NT2/D1 (cell line): Measurements from ENCODE around the gene VPS72.

Source experiments
- SUZ12 ChIP-seq: IDR thresholded peaks from 2 replicates; pipeline ENCODE4 v1.6.1; 2011; ENCODE audit not compliant: insufficient read length, insufficient read depth; ENCODE audit errors: extremely low read depth
- YY1 ChIP-seq: IDR thresholded peaks from 2 replicates; pipeline ENCODE4 v1.6.1; 2011; ENCODE audit not compliant: insufficient read length, insufficient read depth

DNA sequence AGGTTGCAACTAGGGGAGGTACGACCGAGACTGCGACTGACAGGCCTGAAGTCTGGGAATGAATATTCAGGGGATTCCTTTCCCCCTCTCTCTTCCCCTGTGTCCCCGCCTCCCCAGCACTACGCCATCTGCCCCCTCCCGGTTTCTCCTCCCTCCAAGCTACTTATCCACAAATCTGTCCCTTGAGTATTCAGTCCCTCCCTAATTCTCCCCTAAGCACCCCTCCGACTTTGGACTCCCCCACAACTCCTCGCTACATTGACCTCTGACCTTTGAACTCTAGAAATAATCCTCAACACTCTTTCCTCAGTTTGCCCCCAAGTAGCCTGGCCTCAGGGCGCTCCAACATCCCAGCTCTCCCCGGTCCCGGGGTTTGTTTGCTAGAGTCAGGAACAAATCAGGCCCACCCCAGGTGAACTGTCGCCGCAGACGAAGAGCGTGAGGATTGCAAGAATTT is 24.7 kb downstream of the VPS72 start:
- no peak for TF ChIP-seq SUZ12
- no peak for TF ChIP-seq YY1
